Uterus (tissue), 2 donors: ENCODE measurements around the gene ACADM.
"Not testable (repeated sequence)": the region's sequence is repeated elsewhere in the genome, so short reads cannot be mapped to it uniquely, and the experiment has no call there.

Source experiments
- CTCF ChIP-seq, 4 experiments: fragments of 200-600 bp in 2 of 4; fragments of 450-650 bp in 2 of 4; sonication (generic) in 2 of 4; IDR thresholded peaks; one replicate each; pipeline ENCODE4 v1.5.1; 2016 to 2019; ENCODE audit warnings: antibody characterized with exemption in 4 of 4, mild to moderate bottlenecking in 2 of 4, moderate library complexity in 1 of 4
- POLR2A ChIP-seq, 2 donors: fragments of 450-650 bp; IDR thresholded peaks; one replicate each; pipeline ENCODE4 v1.6.1; 2016; ENCODE audit warnings: antibody characterized with exemption in 2 of 2, mild to moderate bottlenecking in 1 of 2, moderate library complexity in 1 of 2

- TF ChIP-seq CTCF, POLR2A (IDR thresholded peaks at IDR 0.05): not testable (repeated sequence)
Measured at GRCh38 chr1:75758543-75758942, 34.0 kb downstream of the ACADM start.
